ENCODE results near the gene SPTBN1. TPM values are rescaled to one million over a fixed set of nuclear protein-coding genes. Genes with fewer than 3 reads are reported as not detected.
A peak's percentile ranks its signal among the peaks of the same experiment; 100 is the strongest.

SPTBN1 gene
- total RNA-seq, 1 donor, result 206 TPM

GRCh38 chr2:54658564-54659071, 202.5 kb downstream of the SPTBN1 start:
- no peak for DNase-seq (ENCODE audit: low read depth in 2 of 3, low spot score in 2 of 3)

- no peak for DNase-seq (ENCODE audit: low read depth in 2 of 3, low spot score in 2 of 3)
Observed at GRCh38 chr2:54659527-54659926, 203.4 kb downstream of the SPTBN1 start.

GRCh38 chr2:54660752-54661151, 204.6 kb downstream of the SPTBN1 start:
- DNase-seq (ENCODE audit: low read depth in 2 of 3, low spot score in 2 of 3), result no peak

DNA sequence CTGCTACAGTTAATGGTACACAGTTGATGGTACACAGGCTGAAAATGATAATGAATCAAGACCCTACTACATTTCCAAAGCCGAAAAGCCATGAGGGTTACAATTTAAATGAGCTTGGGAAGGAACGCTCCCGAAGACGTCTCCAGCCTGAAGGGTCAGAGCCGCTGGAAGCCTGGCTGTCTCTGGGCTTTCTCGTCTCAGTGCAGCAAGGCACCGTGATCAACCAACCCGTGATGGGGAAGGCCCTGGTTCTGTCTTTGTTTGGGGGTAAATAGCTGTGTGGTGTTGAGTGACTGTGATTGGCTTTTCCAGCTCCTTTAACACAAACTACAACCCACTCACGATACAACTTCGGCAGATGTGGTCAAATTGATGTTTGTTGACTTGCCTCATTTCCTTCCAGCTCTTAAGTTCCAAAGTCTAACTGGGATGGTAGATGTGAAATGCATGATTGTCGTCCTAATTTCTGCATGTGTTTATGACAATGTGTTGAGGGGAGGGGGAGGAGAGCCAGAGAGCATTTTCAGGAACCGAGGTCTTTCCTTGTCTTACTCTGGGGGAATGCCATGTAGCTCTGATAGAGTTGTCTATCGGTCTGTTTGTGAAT, 207.4 kb downstream of the SPTBN1 start:
- no peak for DNase-seq (ENCODE audit: low read depth in 2 of 3, low spot score in 2 of 3)

DNA sequence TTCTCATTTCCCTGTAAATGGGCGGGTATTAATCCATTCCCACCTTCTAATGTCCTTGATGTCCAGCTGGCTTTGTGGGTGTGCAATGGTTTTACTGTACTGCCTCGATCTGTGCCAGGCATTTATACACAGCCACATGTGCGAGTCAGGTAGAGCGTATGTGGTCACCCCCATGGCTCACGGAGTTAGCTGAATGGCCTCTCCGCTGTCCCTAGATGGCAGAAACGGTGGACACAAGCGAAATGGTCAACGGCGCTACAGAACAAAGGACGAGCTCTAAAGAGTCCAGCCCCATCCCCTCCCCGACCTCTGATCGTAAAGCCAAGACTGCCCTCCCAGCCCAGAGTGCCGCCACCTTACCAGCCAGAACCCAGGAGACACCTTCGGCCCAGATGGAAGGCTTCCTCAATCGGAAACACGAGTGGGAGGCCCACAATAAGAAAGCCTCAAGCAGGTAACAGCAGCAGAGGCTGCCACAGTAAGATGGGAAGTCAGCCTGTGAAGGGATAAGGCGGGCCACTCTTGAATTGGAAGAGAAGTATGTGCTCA, 208.2 kb downstream of the SPTBN1 start:
- no peak for DNase-seq (ENCODE audit: low read depth in 2 of 3, low spot score in 2 of 3)

DNA sequence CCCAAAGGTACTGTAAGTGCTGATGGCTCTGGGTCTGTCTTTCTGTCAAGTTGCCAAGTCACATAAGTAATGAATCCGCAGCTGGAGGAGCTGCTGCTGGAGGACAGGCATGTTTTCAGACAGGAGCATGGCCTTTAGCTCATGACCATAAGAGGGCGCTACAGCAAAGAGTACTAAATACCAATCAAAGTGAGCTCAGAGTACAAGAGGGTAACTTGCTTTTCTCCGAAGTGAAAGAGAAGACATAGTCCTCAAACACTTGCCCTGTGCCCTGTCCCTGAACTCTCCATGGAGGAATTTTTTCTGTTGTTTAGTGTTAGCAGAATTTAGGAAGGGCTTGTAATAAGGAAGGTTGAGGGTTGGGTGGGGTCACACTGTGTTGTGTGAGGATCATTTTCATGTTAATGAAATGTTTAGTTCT, 209.3 kb downstream of the SPTBN1 start:
- DNase-seq (ENCODE audit: low read depth in 2 of 3, low spot score in 2 of 3), result peak; percentile 16 to 77 (median 51)

DNA sequence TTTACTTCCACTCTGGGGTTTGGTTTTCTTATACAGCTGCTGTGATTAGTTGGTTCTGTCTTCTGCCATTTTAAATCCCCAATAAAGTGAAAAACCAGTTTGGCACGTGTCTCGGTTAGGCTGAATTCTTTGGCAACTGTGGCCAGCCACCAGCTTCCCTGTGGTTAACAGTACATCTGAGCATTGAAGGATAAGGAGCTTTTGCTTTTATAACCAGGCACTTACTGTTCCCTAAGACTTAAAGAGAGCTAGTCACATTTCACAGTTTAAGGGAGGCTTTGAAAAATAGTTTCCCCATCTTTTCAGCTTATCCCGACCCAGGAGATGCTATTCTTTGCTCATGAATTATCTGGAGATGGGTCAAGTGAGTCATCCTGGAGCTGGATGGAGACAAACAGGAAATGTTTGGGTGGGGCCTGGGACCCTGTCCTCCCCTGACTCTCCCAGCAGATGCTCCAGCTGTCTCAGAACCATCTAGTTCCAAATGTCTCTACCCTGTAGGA, 210.1 kb downstream of the SPTBN1 start:
- DNase-seq (ENCODE audit: low read depth in 2 of 3, low spot score in 2 of 3), result no peak

- no peak for DNase-seq (ENCODE audit: low read depth in 2 of 3, low spot score in 2 of 3)
Observed at GRCh38 chr2:54666634-54667265, 210.6 kb downstream of the SPTBN1 start.

GRCh38 chr2:54667266-54667639, 211.1 kb downstream of the SPTBN1 start:
- DNase-seq (ENCODE audit: low read depth in 2 of 3, low spot score in 2 of 3), result no peak

DNA sequence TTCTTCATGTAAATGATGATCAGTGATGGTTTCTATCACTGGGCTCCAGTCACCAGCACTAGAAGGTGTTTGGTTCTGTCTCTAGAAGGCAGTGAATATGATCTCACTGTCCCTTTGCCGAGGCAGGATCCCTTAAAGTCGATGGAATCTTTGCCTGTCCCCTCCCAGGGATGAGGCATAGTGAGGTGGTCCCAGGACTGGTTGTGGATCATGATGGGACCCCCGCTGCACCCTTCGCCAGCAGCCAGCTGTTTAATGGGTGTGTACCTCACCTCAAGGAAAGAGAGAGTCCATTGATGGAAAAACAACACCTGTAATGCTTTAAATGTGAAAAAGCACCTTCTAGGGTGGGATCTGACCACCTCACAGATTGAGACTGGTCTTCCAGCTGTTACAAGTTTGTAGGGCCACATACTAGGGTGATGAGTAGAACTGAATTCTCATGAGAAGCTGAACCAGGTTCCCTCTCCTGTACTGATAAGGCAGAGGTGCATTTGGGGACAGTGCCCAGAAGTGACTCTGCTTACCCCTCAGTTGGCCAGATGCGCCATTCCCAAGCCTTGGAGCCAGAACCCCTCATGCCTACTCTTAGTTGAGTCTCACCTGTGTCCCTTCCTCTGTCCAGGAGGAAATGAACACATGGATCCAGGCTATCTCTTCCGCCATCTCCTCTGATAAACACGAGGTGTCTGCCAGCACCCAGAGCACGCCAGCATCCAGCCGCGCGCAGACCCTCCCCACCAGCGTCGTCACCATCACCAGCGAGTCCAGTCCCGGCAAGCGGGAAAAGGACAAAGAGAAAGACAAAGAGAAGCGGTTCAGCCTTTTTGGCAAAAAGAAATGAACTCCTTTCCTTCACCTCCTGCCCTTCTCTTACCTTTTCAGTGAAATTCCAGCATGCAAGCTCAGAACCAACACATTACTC, 211.9 kb downstream of the SPTBN1 start:
- no peak for DNase-seq (ENCODE audit: low read depth in 2 of 3, low spot score in 2 of 3)

GRCh38 chr2:54668711-54669110, 212.6 kb downstream of the SPTBN1 start:
- DNase-seq (ENCODE audit: low read depth in 2 of 3, low spot score in 2 of 3), result no peak

DNA sequence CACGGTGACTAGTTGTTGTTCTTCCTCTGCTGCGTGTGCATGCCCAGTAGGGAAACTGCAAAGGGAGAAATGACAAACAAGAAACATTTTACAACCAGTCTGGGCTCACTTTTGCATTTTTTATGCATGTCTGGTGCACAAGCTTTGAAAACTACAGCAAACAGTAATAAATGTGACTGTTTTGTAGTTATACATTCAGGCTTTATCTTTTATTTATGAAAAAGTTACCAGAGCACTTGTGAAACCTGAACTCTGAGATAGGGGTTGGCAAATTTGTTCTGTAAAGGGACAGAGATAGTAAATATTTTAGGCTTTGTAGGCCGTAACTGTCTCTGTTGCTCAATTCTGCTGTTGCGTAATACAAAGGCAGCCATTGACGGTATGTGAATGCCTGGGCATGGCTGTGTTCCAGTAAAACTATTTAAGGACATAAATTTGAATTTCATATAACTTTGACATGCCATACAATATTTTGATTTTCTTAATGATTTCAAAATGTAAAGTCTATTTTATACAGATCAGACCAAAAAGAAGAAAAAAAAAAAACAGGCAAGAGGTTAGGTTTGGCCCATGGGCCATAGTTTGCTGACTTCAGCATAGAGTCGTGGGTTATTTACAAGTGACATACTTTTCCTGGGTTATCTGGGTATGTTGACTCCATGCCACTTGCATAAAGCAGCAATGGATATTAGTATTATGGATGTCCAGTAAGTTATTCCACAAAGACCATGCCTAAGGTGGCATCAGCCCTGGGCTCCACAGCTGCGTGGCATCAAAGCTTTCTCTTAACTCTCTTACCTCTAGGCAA, 213.8 kb downstream of the SPTBN1 start:
- DNase-seq (ENCODE audit: low read depth in 2 of 3, low spot score in 2 of 3), result peak in 1 of 3 donors; percentile 24

GRCh38 chr2:54670485-54671009, 214.4 kb downstream of the SPTBN1 start:
- no peak for DNase-seq (ENCODE audit: low read depth in 2 of 3, low spot score in 2 of 3)

DNA sequence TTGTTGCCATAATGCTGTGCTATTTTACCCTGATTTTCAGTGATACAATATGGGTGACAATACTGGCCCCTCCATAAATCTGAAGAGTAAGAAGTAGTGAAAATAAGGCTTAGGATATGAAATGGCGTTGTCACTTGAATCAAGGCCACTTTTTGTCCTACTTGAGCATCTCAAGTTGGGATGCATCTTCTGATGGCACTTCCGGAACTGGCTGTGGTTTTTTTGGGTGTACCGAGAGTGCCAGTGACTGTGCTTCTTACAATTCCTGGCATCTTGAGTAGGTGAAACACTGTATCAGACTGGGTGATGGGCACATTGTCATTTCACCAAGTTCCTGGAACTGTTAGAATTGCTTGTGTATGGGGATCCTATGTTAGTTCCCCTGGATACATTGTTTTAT, 214.9 kb downstream of the SPTBN1 start:
- no peak for DNase-seq (ENCODE audit: low read depth in 2 of 3, low spot score in 2 of 3)

DNA sequence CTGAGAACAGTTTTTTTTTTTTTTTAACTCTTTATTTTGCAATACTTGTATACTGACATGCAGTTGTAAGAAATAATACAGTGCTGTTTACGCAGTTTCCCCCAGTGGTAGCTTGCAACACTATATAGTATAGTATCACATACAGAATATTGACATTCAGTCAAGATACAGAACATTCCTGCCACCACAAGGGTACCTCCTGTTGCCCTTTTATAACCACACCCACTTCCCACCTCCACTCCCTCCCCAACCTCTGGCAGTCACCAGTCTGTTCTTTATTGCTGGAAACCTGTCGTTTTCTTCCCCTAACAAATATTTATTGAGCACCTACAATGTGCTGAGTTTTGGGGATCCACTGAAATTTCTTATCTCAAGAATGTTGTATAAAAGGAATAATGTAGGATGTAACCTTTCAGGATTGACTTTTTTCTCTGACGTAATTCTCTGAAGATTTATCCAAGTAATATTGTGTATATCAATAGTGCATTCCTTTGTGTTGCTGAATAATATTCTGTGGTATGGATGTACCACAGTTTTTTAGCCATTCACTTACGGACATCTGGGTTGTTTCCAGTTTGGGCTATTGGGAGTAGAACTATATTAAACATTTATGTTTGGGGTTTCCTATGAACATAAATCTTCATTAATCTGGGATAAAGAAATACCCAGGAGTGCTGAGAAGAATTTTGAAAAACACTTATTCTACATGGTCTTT, 215.9 kb downstream of the SPTBN1 start:
- no peak for DNase-seq (ENCODE audit: low read depth in 2 of 3, low spot score in 2 of 3)

DNA sequence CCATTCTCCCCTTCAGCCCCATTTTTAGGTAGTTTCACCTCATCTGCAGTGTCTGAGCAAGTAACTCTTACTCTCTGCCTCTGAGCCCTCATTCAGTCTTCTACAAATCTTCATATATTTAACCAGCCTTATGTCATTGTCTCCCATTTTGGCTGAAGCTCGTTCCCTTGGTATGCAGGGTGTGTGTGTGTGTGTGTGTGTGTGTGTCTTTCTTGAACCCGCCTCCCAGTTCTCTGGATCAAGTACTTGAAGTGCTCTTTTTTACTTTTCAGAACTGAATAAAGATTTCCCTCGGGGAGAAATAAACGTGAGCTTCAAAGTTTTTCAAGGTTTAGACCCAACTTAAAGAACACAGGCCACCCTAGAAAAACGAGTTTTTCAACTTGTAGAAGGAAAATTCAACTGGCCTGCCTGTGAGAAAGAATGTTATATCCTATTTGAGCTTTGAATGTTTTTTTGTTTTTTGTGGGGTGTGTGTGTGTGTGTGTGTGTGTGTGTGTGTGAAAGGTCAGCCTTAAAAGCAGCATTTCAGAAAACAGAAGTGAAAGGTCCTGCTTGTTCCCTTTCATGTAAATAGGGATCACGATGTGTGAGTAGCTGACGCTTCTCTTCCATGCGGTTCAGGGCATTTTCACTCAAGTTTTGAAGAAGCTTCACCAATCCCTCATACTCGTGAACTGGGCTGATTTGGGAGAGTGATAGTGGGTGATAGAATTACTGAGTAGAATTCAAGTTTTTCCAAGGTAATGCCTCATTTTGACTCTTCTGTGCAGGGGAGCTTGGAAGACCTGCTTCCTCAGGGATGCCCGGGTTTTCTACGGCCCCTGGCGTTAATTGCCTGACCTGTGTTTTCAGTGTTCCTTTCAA, 216.7 kb downstream of the SPTBN1 start:
- DNase-seq (ENCODE audit: low read depth in 2 of 3, low spot score in 2 of 3), result peak in 2 of 3 donors; percentile 10 to 48

GRCh38 chr2:54673501-54673998, 217.4 kb downstream of the SPTBN1 start:
- peak in 2 of 3 donors; percentile 27 to 68 for DNase-seq (ENCODE audit: low read depth in 2 of 3, low spot score in 2 of 3)

DNA sequence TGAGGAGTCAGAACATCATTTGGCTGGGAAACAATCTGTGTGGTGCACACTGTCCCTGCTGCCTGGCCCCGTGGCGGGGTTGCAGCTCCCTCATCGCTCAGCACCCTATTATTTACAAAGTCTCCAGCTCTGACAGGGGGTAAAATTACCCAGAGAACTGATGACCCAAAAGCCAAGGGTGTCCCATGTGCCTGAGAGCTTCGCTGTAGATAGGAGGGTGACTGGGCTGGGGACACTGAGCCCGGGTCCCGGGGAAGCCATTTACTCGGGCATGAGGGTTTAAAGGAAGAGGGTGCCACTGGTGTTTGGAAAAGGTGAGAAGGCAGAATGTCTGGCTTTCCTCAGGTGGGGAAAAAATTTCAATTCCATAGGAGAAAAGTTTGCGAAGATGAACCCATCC, 219.2 kb downstream of the SPTBN1 start:
- no peak for DNase-seq (ENCODE audit: low read depth in 2 of 3, low spot score in 2 of 3)

All from hematopoietic multipotent progenitor cell (in vitro differentiated cells).